ENCODE results near the gene TIAM1.
A peak's percentile ranks its signal among the peaks of the same experiment; 100 is the strongest.

Gene TIAM1

GRCh38 chr21:31173881-31174555 lies 170.0 kb downstream of the TIAM1 start:
- DNase-seq (ENCODE audit: low read depth in 2 of 2) = peak; percentile 41 to 51

DNA sequence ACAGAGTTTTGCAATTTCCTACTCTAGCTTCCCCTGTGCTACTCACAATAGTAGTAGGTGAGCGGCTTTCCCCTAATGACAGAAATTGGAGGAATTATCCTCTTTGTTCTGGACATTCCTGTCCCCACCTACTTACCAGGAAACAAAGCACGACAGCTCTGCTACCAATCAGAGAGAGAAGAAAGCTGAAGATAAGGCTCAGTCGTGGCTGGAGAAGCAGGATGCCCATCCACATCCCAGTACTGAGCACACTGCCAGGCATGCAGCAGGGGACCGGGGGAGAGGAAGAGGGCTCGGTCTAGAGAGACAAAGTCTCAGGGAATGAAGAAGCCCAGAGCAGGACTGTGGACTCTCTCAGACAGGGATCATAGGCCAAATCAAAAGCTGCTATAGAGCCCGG lies 171.7 kb downstream of the TIAM1 start:
- DNase-seq (ENCODE audit: low read depth in 2 of 2) = no peak

DNA sequence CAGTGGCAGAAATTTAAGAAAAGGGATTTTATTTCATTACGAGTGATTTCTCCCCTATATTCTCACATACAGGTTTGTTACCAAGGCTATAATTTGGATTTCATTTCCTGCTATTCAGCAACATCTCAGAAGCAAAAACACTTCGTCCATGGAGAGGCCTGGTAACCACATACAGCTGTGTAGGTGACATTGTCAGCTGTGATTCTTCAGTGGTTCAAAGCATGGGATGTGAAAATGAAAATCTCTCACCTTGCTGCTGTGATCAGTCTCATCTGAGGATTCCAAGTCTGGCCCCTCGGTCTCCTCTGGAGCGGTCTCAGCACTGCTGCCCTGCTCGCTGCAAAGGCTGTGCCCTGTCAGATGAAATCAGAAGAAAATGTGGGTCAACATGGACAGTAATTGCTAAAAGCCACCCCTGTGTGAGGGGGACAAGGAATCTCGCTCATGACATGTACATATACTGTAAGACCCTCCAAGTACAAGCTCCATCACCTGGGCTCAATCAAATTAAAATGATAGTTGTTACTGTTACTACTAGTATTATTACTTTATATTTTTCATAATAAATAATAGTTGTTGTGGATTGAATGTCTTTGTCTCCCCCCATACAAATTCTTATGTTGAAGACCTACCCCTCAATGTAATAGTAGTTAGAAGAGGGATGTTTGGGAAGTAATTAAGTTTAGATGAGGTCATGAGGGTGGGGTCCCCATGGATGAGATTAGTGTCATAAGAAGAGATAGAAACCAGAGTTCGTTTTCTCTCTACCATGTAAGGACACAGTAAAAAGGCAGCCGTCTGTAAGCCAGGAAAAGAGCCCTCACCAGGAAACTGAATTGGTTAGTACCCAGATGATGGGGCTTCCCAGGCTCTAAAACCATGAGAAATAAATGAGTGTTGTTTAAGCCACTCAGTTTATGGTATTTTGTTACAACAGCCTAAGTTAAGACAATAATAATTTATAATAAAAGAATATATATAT lies 179.1 kb downstream of the TIAM1 start:
- no peak for DNase-seq (ENCODE audit: low read depth in 2 of 2)

- DNase-seq (ENCODE audit: low read depth in 2 of 2) = no peak
Observed at GRCh38 chr21:31162827-31163226, 181.2 kb downstream of the TIAM1 start.

GRCh38 chr21:31162079-31162699 lies 181.9 kb downstream of the TIAM1 start:
- no peak for DNase-seq (ENCODE audit: low read depth in 2 of 2)

DNA sequence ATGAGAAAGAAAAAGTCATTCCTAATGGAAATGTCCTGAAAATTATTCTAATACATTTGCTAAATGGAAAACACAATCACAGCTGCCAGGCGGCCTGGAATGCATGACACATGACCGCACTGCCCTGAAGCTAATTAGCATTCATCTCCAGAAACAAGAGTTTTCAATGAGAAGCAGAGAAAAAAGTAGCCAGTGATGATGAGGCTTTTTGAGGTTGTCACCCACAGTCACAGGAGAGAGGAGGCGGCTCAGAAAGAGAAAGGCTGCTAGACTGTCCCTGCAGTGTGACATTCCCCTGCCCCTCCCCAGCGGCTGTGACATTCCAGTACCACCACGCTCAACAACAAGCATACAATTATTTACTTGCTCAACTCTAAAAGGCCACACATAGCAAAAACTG lies 182.9 kb downstream of the TIAM1 start:
- no peak for DNase-seq (ENCODE audit: low read depth in 2 of 2)

DNA sequence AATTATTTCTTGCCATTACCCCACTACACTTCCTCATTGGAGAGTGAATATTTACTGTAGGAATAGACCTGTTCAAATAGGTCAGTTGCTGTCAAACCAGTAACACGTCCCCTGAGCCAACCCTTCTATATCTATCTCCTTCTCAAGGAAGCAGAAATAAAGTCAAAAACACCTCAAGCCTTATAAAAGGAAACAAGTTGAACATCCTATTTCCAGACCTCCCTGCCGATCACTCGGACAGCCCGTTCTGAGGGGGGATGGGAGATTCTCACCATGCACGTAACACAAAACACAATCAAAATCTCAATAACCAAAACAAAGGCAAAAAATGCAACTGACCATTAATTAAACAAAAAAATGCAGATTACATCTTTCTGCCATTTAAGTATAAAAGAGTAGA lies 184.3 kb downstream of the TIAM1 start:
- no peak for DNase-seq (ENCODE audit: low read depth in 2 of 2)

DNA sequence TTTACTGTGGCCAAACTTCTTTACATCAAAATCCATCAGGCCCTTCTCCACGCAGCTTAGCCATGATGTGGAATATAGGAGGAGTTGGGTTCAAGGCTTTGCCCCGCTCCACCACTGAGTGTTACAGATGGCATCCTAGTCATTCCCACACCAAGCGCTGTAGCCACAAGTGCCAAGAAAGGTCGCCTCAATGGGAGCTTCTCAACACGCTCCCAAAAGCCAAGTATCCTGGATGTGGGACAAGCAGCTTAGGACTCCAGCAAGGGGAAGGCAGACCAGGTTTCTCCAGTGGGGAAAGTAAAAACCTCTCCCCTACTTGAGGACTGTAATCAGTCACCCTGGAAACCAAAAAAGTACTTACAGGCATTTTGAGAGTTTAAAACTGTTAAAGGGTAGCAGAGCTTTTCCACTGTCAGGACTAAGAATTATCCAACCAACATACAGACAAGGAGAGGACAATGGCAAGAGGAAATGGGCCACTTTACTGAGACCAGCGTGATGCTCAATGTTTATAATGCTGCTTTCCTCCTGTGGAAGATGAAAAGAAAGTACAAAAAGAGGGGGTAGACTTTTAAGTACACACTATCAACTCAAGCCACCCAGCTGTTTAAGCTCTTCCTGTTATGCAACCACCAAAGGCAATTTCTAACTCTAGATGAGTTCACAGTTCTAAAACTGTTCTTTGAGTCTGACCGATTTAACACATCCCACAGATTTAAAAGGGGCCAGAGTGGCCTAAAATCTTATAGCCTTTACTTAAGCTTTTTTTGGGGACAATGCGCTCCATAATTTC lies 185.1 kb downstream of the TIAM1 start:
- no peak for DNase-seq (ENCODE audit: low read depth in 2 of 2)

GRCh38 chr21:31157756-31158155 lies 186.3 kb downstream of the TIAM1 start:
- DNase-seq (ENCODE audit: low read depth in 2 of 2) = no peak

- DNase-seq (ENCODE audit: low read depth in 2 of 2) = no peak
Observed at GRCh38 chr21:31156662-31157061, 187.4 kb downstream of the TIAM1 start.

DNA sequence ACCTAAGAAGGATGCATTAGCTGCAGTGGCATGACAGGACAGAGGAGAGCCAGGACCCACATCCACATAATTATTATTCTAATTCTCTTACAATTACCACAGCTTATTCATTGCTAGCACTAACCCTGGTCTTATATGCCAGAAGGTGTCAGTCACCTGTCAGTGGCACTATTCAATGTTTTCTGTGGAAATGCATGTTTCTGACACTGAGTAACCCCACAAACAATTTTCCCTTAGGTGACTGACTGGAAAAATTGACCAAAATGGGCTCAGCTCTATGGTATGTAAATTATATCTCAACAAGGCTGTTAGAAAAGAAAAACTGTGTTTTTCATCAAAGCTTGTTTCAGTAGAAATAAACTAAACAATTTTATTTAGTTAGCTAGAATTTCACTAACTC lies 187.9 kb downstream of the TIAM1 start:
- no peak for DNase-seq (ENCODE audit: low read depth in 2 of 2)

DNA sequence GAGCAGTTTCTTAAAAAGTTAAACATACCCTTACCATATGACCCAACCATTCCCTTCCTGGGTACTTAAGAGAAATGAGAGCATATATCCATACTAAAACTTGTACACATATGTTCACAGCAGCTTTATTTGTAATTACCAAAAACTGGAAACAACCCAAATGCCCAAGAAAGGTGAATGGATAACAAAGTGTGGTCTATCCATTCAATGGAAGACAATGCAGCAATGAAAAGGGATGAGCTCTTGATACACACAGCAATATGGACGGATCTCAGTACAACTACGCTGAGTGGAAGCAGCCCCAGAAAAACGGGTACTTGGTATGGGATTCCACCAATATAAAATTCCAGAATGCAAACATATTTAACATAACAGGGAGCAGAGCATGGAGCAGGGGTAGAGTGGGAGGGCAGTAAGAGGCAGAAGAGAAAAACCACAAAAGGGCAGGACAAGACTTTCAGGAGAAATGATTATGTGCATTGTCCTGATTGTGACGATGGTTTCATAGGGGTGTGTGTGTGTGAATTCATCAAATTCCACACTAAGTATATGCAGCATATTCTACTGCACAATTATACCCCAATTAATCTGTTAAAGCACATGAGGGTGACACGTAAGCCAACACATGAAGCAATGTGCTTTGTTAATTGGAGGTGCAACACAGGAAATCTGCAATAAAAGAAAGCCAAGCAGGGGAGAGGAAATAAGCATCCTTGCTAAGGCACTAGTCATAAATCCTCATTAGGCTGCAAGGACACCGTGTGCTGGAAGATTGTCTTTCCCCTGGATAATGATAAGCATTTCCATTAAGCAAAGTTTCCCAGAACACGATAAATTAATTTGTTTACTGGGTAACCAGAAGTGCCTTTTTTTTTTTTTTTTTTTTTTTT lies 192.7 kb downstream of the TIAM1 start:
- no peak for DNase-seq (ENCODE audit: low read depth in 2 of 2)

GRCh38 chr21:31145274-31145673 lies 198.8 kb downstream of the TIAM1 start:
- no peak for DNase-seq (ENCODE audit: low read depth in 2 of 2)

- no peak for DNase-seq (ENCODE audit: low read depth in 2 of 2)
Observed at GRCh38 chr21:31143036-31143435, 201.0 kb downstream of the TIAM1 start.

- DNase-seq (ENCODE audit: low read depth in 2 of 2) = no peak
Observed at GRCh38 chr21:31142600-31142999, 201.5 kb downstream of the TIAM1 start.

DNA sequence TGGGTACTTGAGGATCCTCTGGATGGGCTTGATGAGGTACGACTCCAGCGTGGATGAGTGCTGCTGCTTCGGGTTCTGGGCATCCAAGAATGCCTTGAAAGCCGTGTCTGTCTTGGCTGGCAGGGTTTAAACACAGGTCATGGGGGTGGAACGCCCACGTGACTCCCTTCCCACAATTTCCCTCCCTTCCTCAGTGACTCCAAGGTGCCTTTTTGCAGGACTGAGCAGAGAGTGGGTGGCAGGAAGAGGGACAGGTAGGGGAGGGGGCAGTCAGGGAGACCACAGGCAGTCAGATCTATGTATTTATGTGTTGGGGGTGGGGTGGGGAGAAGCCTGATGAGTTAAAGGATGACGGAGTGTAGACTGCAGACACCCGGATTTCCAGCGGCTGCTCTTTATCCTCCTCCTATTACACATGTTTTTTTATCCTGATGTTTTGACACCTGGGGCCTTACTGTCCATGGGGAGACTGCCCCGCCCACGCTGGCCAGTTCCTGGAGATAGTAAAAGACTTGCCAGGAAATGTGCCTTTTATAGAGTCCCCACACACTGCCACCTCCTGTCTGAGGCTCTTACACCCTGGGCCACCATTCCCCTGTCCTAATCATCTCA lies 202.6 kb downstream of the TIAM1 start:
- DNase-seq (ENCODE audit: low read depth in 2 of 2) = no peak

DNA sequence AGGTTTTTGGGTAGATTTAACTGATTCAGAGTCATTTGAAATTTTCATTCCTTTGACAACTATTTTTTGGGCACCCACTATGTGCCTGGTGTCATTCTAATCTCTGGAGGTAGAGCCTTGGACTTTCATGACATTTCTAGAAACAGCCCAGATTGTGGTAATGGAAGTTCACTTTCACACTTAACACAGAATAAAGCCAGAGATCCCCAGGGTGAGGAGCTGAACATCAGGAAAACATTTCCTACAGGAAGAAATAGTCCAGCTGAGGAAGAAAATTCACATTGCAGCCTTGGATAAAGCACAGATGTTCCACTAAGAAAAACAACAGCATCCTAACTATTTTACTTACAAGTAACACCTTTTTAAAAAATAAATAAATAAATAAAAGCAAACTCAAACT lies 203.4 kb downstream of the TIAM1 start:
- no peak for DNase-seq (ENCODE audit: low read depth in 2 of 2)

- no peak for DNase-seq (ENCODE audit: low read depth in 2 of 2)
Observed at GRCh38 chr21:31140025-31140424, 204.0 kb downstream of the TIAM1 start.

GRCh38 chr21:31137960-31138359 lies 206.1 kb downstream of the TIAM1 start:
- no peak for DNase-seq (ENCODE audit: low read depth in 2 of 2)

GRCh38 chr21:31136891-31137290 lies 207.2 kb downstream of the TIAM1 start:
- no peak for DNase-seq (ENCODE audit: low read depth in 2 of 2)
